Mesenchymal stem cell (in vitro differentiated cells and primary cell): Measurements from ENCODE around the gene MST1.

Experiments used
- DNase-seq: peaks from one replicate; pipeline ENCODE4 v3.0.0-alpha.2; 2013
- H2AFZ ChIP-seq: one replicate; pipeline ENCODE4 v1.6.1; 2013; ENCODE audit warnings: low read depth, mild to moderate bottlenecking, control low read depth, inconsistent platforms, low read length, moderate library complexity
- H2AK5ac ChIP-seq: 2 replicates; pipeline ENCODE4 v1.6.1; 2013; ENCODE audit warnings: low read length, moderate library complexity, mild to moderate bottlenecking, inconsistent platforms; ENCODE audit not compliant: severe bottlenecking
- H2BK120ac ChIP-seq: one replicate; pipeline ENCODE4 v1.6.1; 2013; ENCODE audit warnings: low read depth, mild to moderate bottlenecking, inconsistent platforms, low read length, moderate library complexity
- H2BK12ac ChIP-seq, 2 experiments: one replicate each; pipeline ENCODE4 v1.6.1; 2013; ENCODE audit warnings: inconsistent platforms in 2 of 2, low read length in 2 of 2, mild to moderate bottlenecking in 2 of 2, moderate library complexity in 2 of 2, control low read depth in 1 of 2
- H2BK15ac ChIP-seq: one replicate; pipeline ENCODE4 v1.6.1; 2013; ENCODE audit warnings: mild to moderate bottlenecking, low read depth, inconsistent platforms; ENCODE audit not compliant: poor library complexity, severe bottlenecking
- H2BK5ac ChIP-seq: 2 replicates; pipeline ENCODE4 v1.6.1; 2013; ENCODE audit warnings: low read depth, mild to moderate bottlenecking, low read length, control low read depth, inconsistent platforms; ENCODE audit not compliant: poor library complexity, severe bottlenecking
- H3K14ac ChIP-seq, 2 experiments: one replicate each; pipeline ENCODE4 v1.6.1; 2013; ENCODE audit warnings: inconsistent platforms in 2 of 2, low read length in 2 of 2, control low read depth in 1 of 2, mild to moderate bottlenecking in 1 of 2, moderate library complexity in 1 of 2
- H3K18ac ChIP-seq, 2 experiments: one replicate each; pipeline ENCODE4 v1.6.1; 2013; ENCODE audit warnings: inconsistent platforms in 2 of 2, low read length in 2 of 2, control low read depth in 1 of 2, low read depth in 1 of 2, mild to moderate bottlenecking in 1 of 2
- H3K23ac ChIP-seq, 2 experiments: one replicate each; pipeline ENCODE4 v1.6.1; 2013; ENCODE audit warnings: inconsistent platforms in 2 of 2, low read length in 2 of 2, mild to moderate bottlenecking in 2 of 2, moderate library complexity in 2 of 2, control low read depth in 1 of 2
- H3K27ac ChIP-seq: 2 replicates; pipeline ENCODE4 v1.5.1; 2013; ENCODE audit warnings: mild to moderate bottlenecking, moderate library complexity, low read length, control low read depth, inconsistent platforms; ENCODE audit not compliant: poor library complexity, severe bottlenecking
- H3K27me3 ChIP-seq, 2 experiments: 2 replicates each; pipeline versions ENCODE4 v1.6.1 to v1.7.0; 2013; ENCODE audit warnings: low read length in 2 of 2, mild to moderate bottlenecking in 2 of 2, moderate library complexity in 2 of 2, control low read depth in 1 of 2, inconsistent platforms in 1 of 2; ENCODE audit not compliant: control insufficient read depth in 1 of 2, insufficient read depth in 1 of 2
- H3K36me3 ChIP-seq, 2 experiments: 2 replicates each; pipeline versions ENCODE4 v1.6.1 to v1.7.0; 2013; ENCODE audit warnings: low read length in 2 of 2, control low read depth in 1 of 2, inconsistent platforms in 1 of 2, low read depth in 1 of 2, mild to moderate bottlenecking in 1 of 2; ENCODE audit not compliant: insufficient read depth in 2 of 2, control insufficient read depth in 1 of 2
- H3K4ac ChIP-seq, 2 experiments: one replicate each; pipeline ENCODE4 v1.6.1; 2013; ENCODE audit warnings: inconsistent platforms in 2 of 2, low read length in 2 of 2, mild to moderate bottlenecking in 2 of 2, moderate library complexity in 2 of 2, control low read depth in 1 of 2, low read depth in 1 of 2
- H3K4me1 ChIP-seq: 2 replicates; pipeline ENCODE4 v1.6.1; 2013; ENCODE audit warnings: low read depth, low read length, control low read depth; ENCODE audit not compliant: control insufficient read depth, insufficient read depth
- H3K4me2 ChIP-seq: 2 replicates; pipeline ENCODE4 v1.6.1; 2013; ENCODE audit warnings: low read length, mild to moderate bottlenecking, inconsistent platforms; ENCODE audit not compliant: poor library complexity, severe bottlenecking
- H3K4me3 ChIP-seq, 2 experiments: 2 replicates each; pipeline versions ENCODE4 v1.5.1 to v1.7.0; 2013; ENCODE audit warnings: low read length in 2 of 2, mild to moderate bottlenecking in 2 of 2, control low read depth in 1 of 2, low read depth in 1 of 2; ENCODE audit not compliant: insufficient read depth in 1 of 2
- H3K79me1 ChIP-seq: replicated peaks from 2 replicates; pipeline ENCODE4 v1.6.1; 2013; ENCODE audit warnings: mild to moderate bottlenecking, control low read depth, low read length, inconsistent platforms; ENCODE audit not compliant: poor library complexity, severe bottlenecking
- H3K9ac ChIP-seq: 2 replicates; pipeline ENCODE4 v1.7.0; 2013; ENCODE audit warnings: mild to moderate bottlenecking, low read length, moderate library complexity
- H3K9me3 ChIP-seq: 2 replicates; pipeline ENCODE4 v1.7.0; 2013; ENCODE audit warnings: mild to moderate bottlenecking, low read length; ENCODE audit not compliant: control insufficient read depth
- H4K8ac ChIP-seq: one replicate; pipeline ENCODE4 v1.6.1; 2013; ENCODE audit warnings: inconsistent platforms, mild to moderate bottlenecking, low read length, moderate library complexity
- H4K91ac ChIP-seq: one replicate; pipeline ENCODE4 v1.6.1; 2013; ENCODE audit warnings: mild to moderate bottlenecking, low read length, inconsistent platforms
- WGBS: methylation state at CpG from one replicate; pipeline ENCODE4 v1.1.7; 2013; ENCODE audit warnings: mixed read lengths; 5-methylcytosine and 5-hydroxymethylcytosine counted together

The MST1 gene

DNA sequence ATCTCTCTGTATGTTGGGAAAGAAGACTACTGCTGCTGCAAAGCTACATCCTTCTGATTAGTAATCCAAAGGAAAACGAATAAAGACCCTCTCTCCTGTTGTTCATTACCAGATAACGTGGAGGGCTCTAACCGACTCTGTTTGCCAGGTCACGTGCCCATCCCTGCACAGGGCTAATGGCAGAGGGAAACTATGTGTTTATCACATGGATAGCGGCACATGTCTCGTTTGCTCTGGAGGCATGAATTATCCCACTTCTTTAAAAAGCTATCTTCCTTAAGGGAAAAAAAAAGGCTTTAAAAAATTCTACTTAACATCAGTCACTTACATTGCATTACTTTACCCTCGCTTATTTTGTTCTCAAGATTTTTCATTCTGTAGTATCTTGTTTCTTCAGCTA lies 48.0 kb downstream of the MST1 start:
- Histone ChIP-seq H3K9ac (no peak overlapping the region), H2BK5ac (no peak overlapping the region), H2BK12ac (no peak overlapping the region), H3K9me3 (no peaks in the 10 kb centered on the region), H2BK120ac (no peak overlapping the region), H3K4me2 (no peak overlapping the region), H2AFZ (no peak overlapping the region), H3K27ac (no peak overlapping the region), H2BK15ac (no peak overlapping the region), H3K23ac (no peak overlapping the region), H3K27me3 (peaks cover 12 to 48% of the 10 kb centered on the region in 2 experiments), H2AK5ac (no peak overlapping the region), H3K36me3 (no peaks in the 10 kb centered on the region), H3K18ac (no peak overlapping the region), H4K8ac (no peak overlapping the region), H3K4me3 (no peak overlapping the region), H3K4me1 (peaks cover 15% of the 10 kb centered on the region), H3K14ac (no peak overlapping the region), H3K79me1 (no peaks in the 10 kb centered on the region), H3K4ac (no peak overlapping the region), H4K91ac (no peak overlapping the region)
- 82% methylated on average over 6 of the region's 7 CpGs for WGBS
- no peak for DNase-seq

DNA sequence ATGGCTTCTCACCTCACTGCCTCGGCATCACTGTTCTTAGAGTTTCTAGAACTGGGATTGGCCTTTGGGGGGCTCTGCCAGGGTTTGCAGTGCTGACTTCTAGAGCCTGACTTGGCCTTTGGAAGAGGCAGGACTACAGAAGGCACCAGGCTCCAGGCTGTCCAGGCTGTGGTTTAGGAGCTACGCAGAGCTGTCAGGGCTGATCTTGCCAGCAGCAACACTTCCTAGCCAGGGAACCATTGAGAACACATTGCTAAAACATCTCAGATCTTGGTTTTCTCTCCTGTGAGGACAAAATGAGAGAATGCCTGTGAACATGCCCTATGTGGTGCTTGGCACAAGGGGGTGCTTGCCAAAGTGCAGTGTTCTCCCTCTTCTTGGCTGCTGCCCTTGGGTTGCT lies 49.7 kb downstream of the MST1 start:
- Histone ChIP-seq H2BK12ac (no peak overlapping the region), H3K27ac (no peak overlapping the region), H3K14ac (no peak overlapping the region), H2BK120ac (no peak overlapping the region), H3K18ac (no peak overlapping the region), H3K4me1 (peaks cover 16% of the 10 kb centered on the region), H2BK15ac (no peak overlapping the region), H4K91ac (no peak overlapping the region), H3K4me2 (no peak overlapping the region), H3K9me3 (no peaks in the 10 kb centered on the region), H3K79me1 (no peaks in the 10 kb centered on the region), H3K36me3 (no peaks in the 10 kb centered on the region), H2BK5ac (no peak overlapping the region), H3K23ac (no peak overlapping the region), H3K9ac (no peak overlapping the region), H3K4ac (no peak overlapping the region), H3K27me3 (peaks cover 5 to 58% of the 10 kb centered on the region in 2 experiments), H2AFZ (no peak overlapping the region), H2AK5ac (no peak overlapping the region), H4K8ac (no peak overlapping the region), H3K4me3 (no peak overlapping the region)
- no peak for DNase-seq
- WGBS, result 77% methylated on average over 1 of the region's 2 CpGs

DNA sequence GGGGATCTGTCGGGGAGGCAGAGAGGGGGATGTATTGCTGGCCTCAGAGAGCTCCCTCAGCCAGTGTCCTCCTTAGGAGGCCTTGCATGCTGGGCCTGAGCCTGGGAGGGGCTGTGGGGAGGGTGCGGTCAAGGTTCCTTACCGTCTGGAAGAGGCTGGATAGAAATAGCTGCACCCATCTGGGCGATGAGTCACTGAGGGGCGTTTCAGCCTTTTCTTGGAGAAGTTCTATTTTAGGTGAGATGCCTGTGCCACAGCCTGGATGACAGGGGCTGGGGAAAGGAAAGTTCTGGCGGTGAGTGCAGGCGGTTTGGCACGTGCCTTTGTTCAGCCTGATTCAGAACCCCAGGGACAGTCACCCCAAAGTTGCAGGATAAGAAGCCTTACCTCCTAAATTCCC lies 50.8 kb downstream of the MST1 start:
- WGBS, result 59% methylated on average over 8 of the region's 8 CpGs
- Histone ChIP-seq H3K4ac (no peak overlapping the region), H2BK15ac (no peak overlapping the region), H3K9ac (no peak overlapping the region), H4K8ac (no peak overlapping the region), H3K18ac (no peak overlapping the region), H3K23ac (no peak overlapping the region), H2BK5ac (no peak overlapping the region), H3K27me3 (peaks cover 5 to 49% of the 10 kb centered on the region in 2 experiments), H2AFZ (no peak overlapping the region), H3K36me3 (no peaks in the 10 kb centered on the region), H2BK120ac (no peak overlapping the region), H3K14ac (no peak overlapping the region), H4K91ac (no peak overlapping the region), H3K4me1 (peaks cover 16% of the 10 kb centered on the region), H3K79me1 (no peaks in the 10 kb centered on the region), H3K4me3 (no peak overlapping the region), H2BK12ac (no peak overlapping the region), H3K4me2 (no peak overlapping the region), H3K27ac (no peak overlapping the region), H2AK5ac (no peak overlapping the region), H3K9me3 (no peaks in the 10 kb centered on the region)
- peak; percentile 33 for DNase-seq

DNA sequence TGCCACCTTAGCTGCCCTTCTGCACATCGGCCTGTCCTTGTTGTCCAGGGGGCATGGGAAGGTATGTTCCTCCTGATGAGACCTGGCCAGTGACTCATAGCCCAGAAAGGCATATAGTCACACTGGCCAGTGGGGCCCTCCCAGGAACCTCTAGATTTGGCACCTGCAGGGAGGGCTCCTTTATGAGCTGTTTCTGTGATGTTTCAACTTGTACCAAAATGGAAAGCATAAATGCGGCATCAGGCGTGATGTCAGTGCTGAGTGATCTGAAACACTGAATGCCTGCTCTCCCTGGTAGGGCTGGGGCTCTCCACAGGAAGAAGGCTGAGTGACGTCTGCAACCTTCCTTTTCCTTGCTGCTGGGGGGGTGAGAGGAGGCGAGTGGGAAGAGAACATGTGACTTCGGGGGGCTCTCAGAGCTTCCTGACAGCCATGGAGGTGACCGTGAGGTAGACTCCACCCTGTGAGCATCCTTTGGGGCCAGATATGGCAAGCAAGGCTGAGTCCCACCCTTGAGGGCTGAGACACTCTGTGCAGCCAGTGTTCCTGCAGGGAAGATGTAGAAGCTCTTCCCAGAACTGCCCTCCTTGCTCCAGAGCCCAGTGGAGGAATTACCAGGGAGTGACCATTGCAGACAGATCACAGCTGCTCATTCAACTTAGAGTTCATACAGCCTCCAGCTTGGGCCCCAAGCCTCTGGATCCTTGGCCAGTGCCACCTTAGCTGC lies 52.2 kb downstream of the MST1 start:
- no peak overlapping the region for H4K91ac ChIP-seq
- H4K8ac ChIP-seq, result no peak overlapping the region
- H3K9me3 ChIP-seq, result peaks cover 1% of the 10 kb centered on the region
- H2BK15ac ChIP-seq, result no peak overlapping the region
- peaks cover 16% of the 10 kb centered on the region for H3K4me1 ChIP-seq
- H3K4me3 ChIP-seq, result no peak overlapping the region
- no peak overlapping the region for H2AFZ ChIP-seq
- WGBS, result 72% methylated on average over 7 of the region's 7 CpGs
- no peak overlapping the region for H3K9ac ChIP-seq
- no peak overlapping the region for H3K4ac ChIP-seq
- no peaks in the 10 kb centered on the region for H3K79me1 ChIP-seq
- DNase-seq, result no peak
- H2BK120ac ChIP-seq, result no peak overlapping the region
- H3K18ac ChIP-seq, result no peak overlapping the region
- no peaks in the 10 kb centered on the region for H3K36me3 ChIP-seq
- H2BK5ac ChIP-seq, result no peak overlapping the region
- H3K27me3 ChIP-seq, result peaks cover 5 to 47% of the 10 kb centered on the region in 2 experiments
- no peak overlapping the region for H3K23ac ChIP-seq
- H3K4me2 ChIP-seq, result no peak overlapping the region
- no peak overlapping the region for H2BK12ac ChIP-seq
- no peak overlapping the region for H3K14ac ChIP-seq
- no peak overlapping the region for H2AK5ac ChIP-seq
- no peak overlapping the region for H3K27ac ChIP-seq
